Measurements from ENCODE around the gene FSTL1.
A peak's percentile ranks its signal among the peaks of the same experiment; 100 is the strongest.

Gene FSTL1

DNA sequence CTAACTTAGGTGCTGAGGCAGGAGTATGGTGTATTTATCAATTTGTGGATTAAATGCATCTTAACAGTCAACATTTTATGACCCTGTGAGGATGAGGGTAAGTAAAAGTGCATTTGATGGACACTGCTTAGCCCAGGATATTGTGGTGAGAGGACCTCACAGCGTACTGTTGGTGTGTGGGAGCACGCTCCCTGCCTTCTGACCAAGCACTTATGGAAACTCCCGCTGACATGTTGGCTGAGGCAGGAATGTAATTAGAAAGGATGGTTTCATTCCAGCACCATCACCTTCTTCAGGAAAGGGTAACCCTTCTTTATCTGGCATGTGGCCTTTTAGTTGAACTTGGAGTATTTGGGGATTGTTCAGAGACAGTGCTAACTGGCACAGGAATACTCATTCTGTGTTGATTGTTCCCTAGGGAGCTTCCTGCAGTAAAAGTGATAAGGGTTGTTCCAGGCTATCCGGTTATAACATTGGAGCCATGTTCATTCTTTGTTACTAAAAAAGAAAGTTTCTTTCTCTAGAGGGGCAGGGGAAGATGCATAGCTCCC, 11.7 kb upstream of the FSTL1 start:
- DNase-seq: no peak

- no peak for DNase-seq
These were observed 10.6 kb upstream of the FSTL1 start for GRCh38 chr3:120461416-120461815.

DNA sequence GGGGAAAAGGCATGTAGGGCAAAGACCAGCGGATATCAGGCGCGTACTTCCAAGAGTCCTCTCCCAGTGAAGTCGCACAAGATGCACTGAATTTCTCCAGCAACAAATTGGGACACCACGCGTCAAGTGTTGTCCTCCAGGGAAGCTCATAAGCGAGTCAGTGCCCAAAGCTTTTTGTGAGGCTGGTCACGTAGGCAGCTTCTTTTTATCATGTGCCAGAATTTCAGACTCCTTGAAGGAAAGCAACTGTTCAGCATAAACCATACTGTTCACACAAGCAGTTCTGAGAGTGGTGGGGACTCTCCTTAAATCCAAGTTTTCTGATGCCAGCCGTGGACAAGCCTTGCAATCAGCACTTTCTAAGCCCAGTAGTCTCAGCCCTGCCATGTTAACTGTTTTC, 10.1 kb upstream of the FSTL1 start:
- no peak for DNase-seq

- no peak for DNase-seq
These were observed 9.5 kb upstream of the FSTL1 start for GRCh38 chr3:120460181-120460790.

- DNase-seq: no peak
These were observed 8.4 kb upstream of the FSTL1 start for GRCh38 chr3:120459196-120459595.

DNA sequence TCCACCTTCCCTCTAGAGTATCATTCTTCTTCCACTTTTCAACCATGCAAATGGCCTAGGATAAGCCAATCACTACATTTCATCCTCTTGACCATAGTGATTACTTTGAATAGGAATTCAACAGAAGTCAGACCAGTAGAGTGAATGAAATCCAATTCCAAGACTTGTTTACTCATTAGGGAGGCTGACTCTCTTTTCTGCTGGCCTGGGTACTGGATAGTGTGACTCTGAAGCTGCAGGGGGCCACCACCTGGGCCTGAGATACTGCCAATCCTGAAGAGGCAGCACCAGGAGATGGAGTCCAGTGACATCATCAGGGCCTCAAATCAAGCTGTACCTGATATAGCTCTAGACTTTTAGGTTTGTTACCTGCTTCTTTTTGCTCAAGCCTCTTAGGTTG, 7.0 kb upstream of the FSTL1 start:
- no peak for DNase-seq

DNA sequence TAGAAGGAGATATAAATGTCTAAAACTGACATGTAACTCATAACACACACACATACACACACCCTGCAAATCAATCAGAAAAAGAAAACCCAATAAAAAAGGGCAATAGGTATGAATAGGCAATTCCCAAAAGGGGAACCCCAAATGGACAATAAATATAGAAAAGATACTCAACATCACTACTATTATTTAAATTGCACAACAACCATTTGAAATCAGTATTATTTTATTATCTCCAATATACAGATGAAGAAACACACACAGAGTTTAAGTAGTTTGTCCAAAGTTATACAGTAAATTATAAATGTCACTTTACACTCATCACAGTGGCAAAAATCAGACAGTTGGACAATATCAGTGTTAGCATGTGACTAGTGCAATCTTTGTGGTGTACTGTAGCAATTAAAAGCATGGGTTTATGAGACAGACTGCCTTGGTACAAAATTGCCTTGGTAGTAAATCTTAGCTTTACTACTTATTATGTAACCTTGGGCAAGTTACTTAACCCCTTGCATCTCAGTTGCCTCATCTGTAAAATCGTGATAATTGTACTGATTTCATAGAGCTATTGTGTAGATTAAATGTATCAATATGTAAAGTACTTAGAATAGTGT, 3.4 kb upstream of the FSTL1 start:
- DNase-seq: no peak

DNA sequence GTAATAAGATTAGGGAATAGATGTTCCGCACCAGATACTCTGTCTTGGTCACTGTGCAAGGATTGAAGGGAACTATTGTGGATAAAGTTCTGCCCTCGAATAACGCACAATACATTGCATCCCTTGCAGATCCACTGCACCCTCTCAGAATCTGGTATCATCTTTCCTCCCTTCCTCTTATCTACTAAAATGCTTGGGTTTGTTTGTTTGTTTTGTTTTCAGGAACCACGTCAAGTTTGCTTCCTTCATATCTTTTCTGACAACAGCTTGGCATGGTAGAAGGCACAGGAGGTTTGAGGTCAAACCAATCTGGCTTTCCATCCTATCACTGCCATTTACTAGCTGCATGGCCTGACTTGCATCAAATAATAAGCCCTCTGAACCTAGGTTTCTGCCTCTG, 2.0 kb upstream of the FSTL1 start:
- no peak for DNase-seq

DNA sequence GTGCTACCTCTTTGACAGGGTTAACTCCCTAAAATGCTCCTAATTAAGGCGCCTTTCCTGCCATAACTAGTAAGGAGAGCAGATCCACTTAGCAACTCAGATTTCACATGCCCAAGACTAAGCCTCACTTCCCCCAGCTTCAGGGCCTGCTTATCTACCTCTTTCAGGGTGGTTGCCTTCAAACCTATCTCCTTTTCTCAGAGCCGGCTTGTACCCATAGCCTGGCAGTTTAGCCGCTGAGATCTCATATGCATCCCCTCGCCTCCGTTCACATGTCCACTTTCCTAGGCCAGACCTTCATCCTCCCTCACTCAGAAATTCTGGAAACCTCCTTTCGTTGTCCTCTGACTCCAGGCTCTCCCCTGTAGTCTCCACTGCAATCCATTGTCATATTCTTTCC, 1.0 kb upstream of the FSTL1 start:
- DNase-seq: no peak

DNA sequence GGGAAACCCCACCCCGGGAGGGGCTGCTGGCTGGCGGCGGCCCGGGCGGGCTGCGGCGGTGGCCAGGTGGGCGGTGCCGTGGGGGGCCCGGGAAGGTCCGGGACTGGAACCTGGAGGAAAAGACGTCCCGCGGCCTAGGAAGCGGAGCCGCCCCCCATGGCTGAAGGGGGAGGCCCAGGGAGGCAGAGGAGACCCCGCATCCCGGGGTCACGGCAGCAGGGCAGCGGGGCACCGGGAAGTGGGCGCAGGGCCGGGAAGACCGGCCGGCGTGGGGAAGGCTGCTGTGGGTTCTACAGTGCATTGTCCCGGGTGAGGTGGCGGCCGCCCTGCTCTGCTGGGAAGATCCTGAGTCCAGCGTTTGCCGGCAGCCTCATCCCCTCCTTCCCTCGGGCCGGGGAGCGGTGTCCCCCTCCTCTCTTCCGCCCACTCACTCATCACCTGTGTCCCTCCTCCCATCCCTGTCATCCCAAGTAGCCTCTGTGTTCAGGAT, 525 bp upstream of the FSTL1 start:
- peak; percentile 81 for DNase-seq

GRCh38 chr3:120449701-120450599, 842 bp downstream of the FSTL1 start:
- DNase-seq: peak; percentile 66

DNA sequence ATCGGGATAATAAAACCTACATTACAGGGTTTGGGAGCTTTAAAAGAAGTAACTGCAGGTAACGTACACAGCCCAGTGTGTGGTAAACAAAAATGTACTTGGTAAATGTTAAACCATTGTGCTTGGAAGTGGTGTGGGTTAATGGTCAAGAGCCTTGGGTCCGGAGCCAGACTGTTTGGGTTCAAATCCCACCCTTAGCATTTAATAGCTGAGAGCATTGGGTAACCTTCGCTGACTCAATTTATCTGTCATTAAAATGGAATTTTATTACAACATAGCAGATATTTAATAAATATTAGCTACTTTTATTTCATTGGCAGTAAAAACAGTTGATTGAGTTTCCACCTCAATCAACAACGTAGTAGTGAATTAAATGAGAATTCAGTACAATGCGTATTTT, 1.5 kb downstream of the FSTL1 start:
- DNase-seq: no peak

DNA sequence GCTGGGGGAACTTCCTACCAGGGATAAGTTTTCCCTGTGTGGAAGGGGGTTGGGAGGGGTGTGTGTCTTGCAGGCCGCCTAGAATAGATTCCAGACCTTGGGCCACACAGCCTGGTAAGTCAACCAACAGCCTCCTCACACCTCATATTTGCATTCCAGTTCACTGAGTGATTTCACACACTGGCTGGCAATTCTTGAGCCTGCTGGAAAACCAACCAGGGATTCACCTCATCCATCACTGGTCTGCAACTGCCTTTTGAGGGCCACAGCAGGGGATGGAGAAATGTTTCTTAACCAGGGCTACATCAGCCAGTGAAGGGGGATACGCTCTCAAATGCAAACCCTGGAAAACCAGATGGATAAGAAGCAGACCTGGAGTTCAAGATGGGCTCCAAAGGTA, 2.0 kb downstream of the FSTL1 start:
- DNase-seq: peak; percentile 77

DNA sequence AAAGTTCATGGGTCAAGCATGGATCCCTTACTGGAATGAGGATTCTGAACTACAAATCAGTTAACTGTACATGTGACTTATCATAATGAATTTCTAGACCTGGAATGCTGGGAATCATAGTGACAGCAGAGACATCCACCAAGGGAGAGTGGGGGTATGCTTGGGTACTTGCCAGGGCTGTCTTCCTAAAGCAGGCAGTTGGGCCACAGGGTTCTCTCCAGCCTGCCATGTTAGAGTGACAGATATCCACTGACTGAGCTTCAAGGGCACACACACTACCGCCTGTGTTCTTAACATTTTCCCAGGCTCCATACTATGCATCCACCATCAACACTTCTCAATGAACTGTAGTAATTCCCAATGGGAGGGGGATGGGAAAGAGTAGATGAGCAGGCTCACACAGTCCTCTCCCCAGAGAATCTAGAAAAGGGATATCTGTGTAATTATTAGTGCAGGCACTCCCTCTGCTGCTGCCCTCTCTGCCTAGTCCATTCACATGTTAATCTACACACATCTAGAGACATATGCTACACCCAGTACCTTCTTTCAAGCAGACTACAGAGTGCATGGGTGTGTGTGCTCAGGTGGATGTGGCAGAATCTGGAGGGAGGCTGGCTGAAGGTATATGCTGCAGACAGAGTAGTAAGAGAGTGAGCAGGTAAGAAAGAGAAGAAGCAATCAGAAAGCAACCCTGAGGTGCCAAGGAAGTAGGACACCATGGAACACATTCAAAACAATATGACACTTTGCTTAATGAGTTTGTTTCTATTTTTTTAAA, 3.7 kb downstream of the FSTL1 start:
- no peak for DNase-seq

- DNase-seq: no peak
These were observed 5.1 kb downstream of the FSTL1 start for GRCh38 chr3:120445654-120446053.

DNA sequence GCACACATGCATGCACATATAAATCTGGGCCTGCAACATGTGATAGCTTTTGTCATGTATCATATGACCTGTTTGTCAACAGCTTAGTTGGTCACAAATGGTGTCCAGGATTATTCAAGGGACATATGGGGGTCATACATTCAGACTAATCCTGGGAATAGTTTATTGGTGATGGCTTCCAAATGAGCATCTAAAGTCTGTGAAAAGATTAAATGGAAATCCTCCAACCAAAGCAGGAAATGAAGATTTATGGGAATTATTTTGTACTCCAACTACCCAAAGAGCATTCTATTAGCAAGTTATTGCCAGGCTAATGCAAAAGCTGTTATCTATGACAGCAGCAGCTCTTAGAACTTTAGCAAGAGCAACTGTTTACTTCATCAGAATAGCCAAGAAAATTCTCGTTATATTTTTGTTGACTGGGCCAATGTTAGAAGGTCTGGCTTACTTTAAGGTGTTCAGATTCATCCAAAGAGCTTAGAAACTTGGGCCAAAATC, 7.1 kb downstream of the FSTL1 start:
- no peak for DNase-seq

DNA sequence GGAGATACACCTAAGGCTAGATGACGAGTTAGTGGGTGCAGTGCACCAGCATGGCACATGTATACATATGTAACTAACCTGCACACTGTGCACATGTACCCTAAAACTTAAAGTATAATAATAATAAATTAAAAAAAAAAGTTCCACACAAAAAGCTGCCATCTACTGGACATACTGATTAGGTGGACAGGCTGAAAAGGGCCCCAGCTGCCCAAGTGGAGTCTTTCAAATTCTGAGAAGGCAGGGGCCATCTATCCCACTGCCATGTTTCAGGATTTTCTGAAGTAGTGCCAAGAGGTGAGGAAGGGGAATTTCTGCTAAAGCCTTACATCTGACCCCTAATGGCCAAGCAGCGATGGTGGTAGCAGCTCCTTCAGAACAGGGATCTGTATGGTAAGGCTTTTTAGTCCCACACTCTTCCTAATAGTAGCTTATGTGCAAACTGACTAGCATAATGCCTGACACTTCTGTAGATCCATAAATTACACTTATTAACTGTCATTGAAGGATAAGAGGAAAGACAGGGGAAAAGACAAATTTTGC, 7.7 kb downstream of the FSTL1 start:
- DNase-seq: no peak

DNA sequence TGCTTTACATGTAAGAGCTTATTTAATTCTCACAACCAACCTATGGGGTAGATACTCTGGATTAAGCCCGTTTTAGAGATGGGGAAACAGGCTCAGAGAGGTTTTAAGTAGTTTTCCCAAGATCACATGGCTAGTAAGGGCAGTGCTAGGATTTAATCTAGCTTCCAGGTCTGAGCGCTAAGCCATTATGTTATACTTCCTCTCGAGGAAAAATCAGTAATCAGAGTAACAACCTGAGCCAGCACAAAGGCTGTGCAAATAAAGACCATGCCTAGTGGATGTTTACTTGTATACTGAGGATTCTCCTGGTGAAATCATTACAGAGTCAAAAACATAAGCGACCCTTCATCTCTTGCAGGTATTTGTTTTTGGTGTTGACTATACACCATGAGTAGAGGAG, 9.0 kb downstream of the FSTL1 start:
- no peak for DNase-seq

- DNase-seq: no peak
These were observed 10.0 kb downstream of the FSTL1 start for GRCh38 chr3:120440762-120441161.

- DNase-seq: no peak
These were observed 10.6 kb downstream of the FSTL1 start for GRCh38 chr3:120440001-120440703.

GRCh38 chr3:120438665-120439370, 12.0 kb downstream of the FSTL1 start:
- DNase-seq: peak; percentile 84

All from femur (tissue), 1 donor.